Measurements from ENCODE around the gene NUP93. TPM values are rescaled to one million over a fixed set of nuclear protein-coding genes. Genes with fewer than 3 reads are reported as not detected.

NUP93 gene
- polyA plus RNA-seq, 2 of the 4 experiments (the other 2 are of a cell fraction), result 87.3 to 91.4 TPM

- no peak overlapping the region for H3K27ac ChIP-seq
- ChIA-PET CTCF (interaction anchor here (2.2 kb wide), 1 partner anchor 10 kb away, joined by 9 read pairs; no protein-coding TSS in a partner anchor), POLR2A (no interaction called here)
- no peak for ATAC-seq
- H3K4me1 ChIP-seq, result peaks cover 26% of the 10 kb centered on the region; the same call in 2 of the 3 replicates
- no peak overlapping the region for H3K4me3 ChIP-seq
- FAIRE-seq, result no peak
- DNase-seq (ENCODE audit: low read depth in 1 of 2, low spot score in 1 of 2), result no peak
- no peak overlapping the region for H3K4me2 ChIP-seq
- TF ChIP-seq HEYL (CRISPR knock-in tag; IDR thresholded peaks at IDR 0.05) (no peak), ATOH8 (CRISPR knock-in tag; IDR thresholded peaks at IDR 0.05; ENCODE audit: low read depth) (no peak), ESRRA (IDR thresholded peaks at IDR 0.05; ENCODE audit: borderline replicate concordance, low read length) (no peak), ZSCAN20 (CRISPR knock-in tag; IDR thresholded peaks at IDR 0.05) (no peak), MAFK (IDR thresholded peaks at IDR 0.05; ENCODE audit: partially characterized antibody) (no peak), HOXA7 (CRISPR knock-in tag; IDR thresholded peaks at IDR 0.05) (no peak), CEBPB (IDR thresholded peaks at IDR 0.05) (no peak), HDAC2 (IDR thresholded peaks at IDR 0.05) (no peak)
- TF ChIP-seq, protein P1, sequence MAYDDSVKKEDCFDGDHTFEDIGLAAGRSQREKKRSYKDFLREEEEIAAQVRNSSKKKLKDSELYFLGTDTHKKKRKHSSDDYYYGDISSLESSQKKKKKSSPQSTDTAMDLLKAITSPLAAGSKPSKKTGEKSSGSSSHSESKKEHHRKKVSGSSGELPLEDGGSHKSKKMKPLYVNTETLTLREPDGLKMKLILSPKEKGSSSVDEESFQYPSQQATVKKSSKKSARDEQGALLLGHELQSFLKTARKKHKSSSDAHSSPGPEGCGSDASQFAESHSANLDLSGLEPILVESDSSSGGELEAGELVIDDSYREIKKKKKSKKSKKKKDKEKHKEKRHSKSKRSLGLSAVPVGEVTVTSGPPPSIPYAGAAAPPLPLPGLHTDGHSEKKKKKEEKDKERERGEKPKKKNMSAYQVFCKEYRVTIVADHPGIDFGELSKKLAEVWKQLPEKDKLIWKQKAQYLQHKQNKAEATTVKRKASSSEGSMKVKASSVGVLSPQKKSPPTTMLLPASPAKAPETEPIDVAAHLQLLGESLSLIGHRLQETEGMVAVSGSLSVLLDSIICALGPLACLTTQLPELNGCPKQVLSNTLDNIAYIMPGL (CRISPR knock-in tag; IDR thresholded peaks at IDR 0.05; ENCODE audit: borderline replicate concordance), result no peak
- TF ChIP-seq, protein P2, sequence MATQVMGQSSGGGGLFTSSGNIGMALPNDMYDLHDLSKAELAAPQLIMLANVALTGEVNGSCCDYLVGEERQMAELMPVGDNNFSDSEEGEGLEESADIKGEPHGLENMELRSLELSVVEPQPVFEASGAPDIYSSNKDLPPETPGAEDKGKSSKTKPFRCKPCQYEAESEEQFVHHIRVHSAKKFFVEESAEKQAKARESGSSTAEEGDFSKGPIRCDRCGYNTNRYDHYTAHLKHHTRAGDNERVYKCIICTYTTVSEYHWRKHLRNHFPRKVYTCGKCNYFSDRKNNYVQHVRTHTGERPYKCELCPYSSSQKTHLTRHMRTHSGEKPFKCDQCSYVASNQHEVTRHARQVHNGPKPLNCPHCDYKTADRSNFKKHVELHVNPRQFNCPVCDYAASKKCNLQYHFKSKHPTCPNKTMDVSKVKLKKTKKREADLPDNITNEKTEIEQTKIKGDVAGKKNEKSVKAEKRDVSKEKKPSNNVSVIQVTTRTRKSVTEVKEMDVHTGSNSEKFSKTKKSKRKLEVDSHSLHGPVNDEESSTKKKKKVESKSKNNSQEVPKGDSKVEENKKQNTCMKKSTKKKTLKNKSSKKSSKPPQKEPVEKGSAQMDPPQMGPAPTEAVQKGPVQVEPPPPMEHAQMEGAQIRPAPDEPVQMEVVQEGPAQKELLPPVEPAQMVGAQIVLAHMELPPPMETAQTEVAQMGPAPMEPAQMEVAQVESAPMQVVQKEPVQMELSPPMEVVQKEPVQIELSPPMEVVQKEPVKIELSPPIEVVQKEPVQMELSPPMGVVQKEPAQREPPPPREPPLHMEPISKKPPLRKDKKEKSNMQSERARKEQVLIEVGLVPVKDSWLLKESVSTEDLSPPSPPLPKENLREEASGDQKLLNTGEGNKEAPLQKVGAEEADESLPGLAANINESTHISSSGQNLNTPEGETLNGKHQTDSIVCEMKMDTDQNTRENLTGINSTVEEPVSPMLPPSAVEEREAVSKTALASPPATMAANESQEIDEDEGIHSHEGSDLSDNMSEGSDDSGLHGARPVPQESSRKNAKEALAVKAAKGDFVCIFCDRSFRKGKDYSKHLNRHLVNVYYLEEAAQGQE (IDR thresholded peaks at IDR 0.05), result no peak
- TF ChIP-seq, protein P3, sequence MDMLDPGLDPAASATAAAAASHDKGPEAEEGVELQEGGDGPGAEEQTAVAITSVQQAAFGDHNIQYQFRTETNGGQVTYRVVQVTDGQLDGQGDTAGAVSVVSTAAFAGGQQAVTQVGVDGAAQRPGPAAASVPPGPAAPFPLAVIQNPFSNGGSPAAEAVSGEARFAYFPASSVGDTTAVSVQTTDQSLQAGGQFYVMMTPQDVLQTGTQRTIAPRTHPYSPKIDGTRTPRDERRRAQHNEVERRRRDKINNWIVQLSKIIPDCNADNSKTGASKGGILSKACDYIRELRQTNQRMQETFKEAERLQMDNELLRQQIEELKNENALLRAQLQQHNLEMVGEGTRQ (IDR thresholded peaks at IDR 0.05), result no peak
- TF ChIP-seq, protein P4, sequence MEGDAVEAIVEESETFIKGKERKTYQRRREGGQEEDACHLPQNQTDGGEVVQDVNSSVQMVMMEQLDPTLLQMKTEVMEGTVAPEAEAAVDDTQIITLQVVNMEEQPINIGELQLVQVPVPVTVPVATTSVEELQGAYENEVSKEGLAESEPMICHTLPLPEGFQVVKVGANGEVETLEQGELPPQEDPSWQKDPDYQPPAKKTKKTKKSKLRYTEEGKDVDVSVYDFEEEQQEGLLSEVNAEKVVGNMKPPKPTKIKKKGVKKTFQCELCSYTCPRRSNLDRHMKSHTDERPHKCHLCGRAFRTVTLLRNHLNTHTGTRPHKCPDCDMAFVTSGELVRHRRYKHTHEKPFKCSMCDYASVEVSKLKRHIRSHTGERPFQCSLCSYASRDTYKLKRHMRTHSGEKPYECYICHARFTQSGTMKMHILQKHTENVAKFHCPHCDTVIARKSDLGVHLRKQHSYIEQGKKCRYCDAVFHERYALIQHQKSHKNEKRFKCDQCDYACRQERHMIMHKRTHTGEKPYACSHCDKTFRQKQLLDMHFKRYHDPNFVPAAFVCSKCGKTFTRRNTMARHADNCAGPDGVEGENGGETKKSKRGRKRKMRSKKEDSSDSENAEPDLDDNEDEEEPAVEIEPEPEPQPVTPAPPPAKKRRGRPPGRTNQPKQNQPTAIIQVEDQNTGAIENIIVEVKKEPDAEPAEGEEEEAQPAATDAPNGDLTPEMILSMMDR (IDR thresholded peaks at IDR 0.05), result no peak
- 100% methylated on average over 1 of the region's 1 CpG for WGBS (ENCODE audit: missing lambda C conversion rate)
- H3K9me3 ChIP-seq, result no peaks in the 10 kb centered on the region
Observed at GRCh38 chr16:56732832-56733231, 2.9 kb downstream of the NUP93 start.

DNA sequence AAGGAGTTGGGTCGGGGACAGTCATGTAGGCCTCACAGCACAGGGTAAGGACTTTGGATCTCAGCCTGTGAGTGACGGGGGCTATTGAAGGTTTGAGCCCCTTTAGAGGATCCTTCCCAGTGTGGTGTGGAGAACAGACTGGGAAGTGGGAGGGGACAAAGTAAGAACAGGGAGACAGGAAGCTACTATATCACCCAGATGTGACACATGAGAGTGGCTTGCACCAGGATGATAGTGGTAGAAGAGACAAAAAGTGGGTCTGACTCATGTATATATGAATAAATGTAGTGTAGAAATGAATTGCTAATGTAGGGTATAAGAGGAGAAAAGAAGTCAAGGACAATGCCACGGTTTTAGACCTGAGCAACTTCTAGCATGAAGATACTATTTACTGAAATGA lies 4.5 kb downstream of the NUP93 start:
- DNase-seq (ENCODE audit: low read depth in 1 of 2, low spot score in 1 of 2) (no peak), ATAC-seq (no peak), FAIRE-seq (no peak)
- H3K4me1 ChIP-seq, result peaks cover 30% of the 10 kb centered on the region
- no peak overlapping the region for H3K4me3 ChIP-seq
- no peak overlapping the region for H3K4me2 ChIP-seq
- CTCF ChIA-PET, result interaction anchor here (1.7 to 2.2 kb wide), 3 partner anchors 8 to 59 kb away, joined by 3 to 9 read pairs (median 6); no protein-coding TSS in a partner anchor
- 97% methylated on average over 3 of the region's 3 CpGs for WGBS (ENCODE audit: missing lambda C conversion rate)
- POLR2A ChIA-PET, result no interaction called here
- no peak overlapping the region for H3K27ac ChIP-seq
- no peaks in the 10 kb centered on the region for H3K9me3 ChIP-seq
- TF ChIP-seq, protein P4 (IDR thresholded peaks at IDR 0.05), result no peak
- TF ChIP-seq MYC (IDR thresholded peaks at IDR 0.05; ENCODE audit: borderline replicate concordance, low read length) (no peak), CBX2 (IDR thresholded peaks at IDR 0.05; ENCODE audit: borderline replicate concordance, low read depth) (no peak), PHF8 (IDR thresholded peaks at IDR 0.05; ENCODE audit: borderline replicate concordance, low read depth) (no peak), MAFK (IDR thresholded peaks at IDR 0.05; ENCODE audit: partially characterized antibody) (no peak), GATA3 (IDR thresholded peaks at IDR 0.05; ENCODE audit: borderline replicate concordance) (no peak)
- TF ChIP-seq, protein P2 (IDR thresholded peaks at IDR 0.05), result no peak
- TF ChIP-seq, protein P5, sequence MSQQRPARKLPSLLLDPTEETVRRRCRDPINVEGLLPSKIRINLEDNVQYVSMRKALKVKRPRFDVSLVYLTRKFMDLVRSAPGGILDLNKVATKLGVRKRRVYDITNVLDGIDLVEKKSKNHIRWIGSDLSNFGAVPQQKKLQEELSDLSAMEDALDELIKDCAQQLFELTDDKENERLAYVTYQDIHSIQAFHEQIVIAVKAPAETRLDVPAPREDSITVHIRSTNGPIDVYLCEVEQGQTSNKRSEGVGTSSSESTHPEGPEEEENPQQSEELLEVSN (IDR thresholded peaks at IDR 0.05; ENCODE audit: borderline replicate concordance, low read depth), result no peak
